Cortex of kidney (tissue), 1 donor: ENCODE measurements around the gene CHCHD6.
A peak's percentile ranks its signal among the peaks of the same experiment; 100 is the strongest.

ENCODE experiments used
- DNase-seq: peaks from one replicate; lab custom pipeline; 2025; lab: John Stamatoyannopoulos, UW

Gene CHCHD6

GRCh38 chr3:126703512-126704493 lies at the start of gene CHCHD6:
Gene CHCHD6, plus strand, starts transcription at chr3:126704240. Its CDS starts 73 bp downstream, at chr3:126704313.
- peak; percentile 29 for DNase-seq

GRCh38 chr3:126654571-126655383 lies 49.3 kb upstream of the CHCHD6 start, which contains the start of gene TXNRD3:
Gene TXNRD3, minus strand, starts transcription at chr3:126655124.
- no peak for DNase-seq

DNA sequence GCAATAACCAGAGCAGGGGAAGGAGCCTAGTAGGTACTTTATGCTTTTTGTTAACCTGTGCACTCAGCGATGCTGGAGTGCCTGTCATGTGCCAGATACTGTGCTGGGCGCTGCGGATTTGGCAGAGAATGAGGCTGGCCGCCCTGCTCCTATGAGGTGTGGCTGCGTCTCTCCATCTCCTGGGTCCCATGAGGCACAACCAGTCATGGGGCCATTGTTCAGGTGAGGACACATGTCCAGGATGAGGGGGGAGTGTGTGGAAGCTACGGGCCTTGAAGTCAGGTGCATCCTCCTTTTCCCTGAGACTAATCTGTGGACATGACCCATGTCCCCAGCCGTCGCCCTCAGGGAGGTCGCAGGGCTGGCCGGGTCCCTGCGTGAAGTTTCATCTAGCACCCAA lies 48.2 kb upstream of the CHCHD6 start:
- DNase-seq: no peak

GRCh38 chr3:126656371-126657134 lies 47.5 kb upstream of the CHCHD6 start:
- DNase-seq: no peak

DNA sequence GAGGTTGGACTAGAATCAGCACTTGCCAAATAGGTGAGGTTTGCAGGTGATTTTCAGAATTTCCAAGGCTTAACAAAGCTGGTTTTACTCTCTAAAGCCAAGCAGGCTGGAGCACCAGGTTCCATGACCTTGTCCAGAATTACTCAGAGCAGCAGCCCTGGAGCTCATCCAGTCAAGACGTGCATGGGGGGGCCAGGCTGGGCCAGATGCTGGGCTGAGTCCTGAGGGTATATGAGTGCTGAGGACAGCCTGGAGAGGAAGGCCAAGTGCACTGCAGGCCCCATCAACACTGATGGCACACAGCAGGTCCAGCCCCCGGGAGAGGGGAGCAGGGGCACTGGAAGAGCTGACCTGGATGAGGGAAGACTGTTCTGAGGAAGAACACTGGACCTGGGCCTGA lies 46.1 kb upstream of the CHCHD6 start:
- no peak for DNase-seq

DNA sequence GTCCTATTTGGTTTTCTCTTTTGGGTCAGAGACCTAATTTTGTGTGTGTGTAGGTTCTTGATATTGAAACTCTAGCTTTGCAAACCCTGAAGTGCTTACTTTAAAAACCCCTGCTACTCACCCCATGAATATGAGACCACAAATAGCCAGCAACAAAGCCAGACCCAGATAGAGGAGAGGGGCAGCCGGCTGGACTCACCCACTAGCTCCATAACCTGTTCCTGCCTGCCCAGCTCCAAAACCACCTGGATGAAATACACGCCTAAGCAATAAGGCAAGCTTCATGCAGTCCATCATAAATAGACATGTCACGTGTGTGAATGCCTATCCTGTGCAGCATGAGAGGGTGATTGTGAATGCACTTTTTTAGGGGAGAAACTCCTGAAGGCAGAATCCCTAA lies 45.5 kb upstream of the CHCHD6 start:
- no peak for DNase-seq

DNA sequence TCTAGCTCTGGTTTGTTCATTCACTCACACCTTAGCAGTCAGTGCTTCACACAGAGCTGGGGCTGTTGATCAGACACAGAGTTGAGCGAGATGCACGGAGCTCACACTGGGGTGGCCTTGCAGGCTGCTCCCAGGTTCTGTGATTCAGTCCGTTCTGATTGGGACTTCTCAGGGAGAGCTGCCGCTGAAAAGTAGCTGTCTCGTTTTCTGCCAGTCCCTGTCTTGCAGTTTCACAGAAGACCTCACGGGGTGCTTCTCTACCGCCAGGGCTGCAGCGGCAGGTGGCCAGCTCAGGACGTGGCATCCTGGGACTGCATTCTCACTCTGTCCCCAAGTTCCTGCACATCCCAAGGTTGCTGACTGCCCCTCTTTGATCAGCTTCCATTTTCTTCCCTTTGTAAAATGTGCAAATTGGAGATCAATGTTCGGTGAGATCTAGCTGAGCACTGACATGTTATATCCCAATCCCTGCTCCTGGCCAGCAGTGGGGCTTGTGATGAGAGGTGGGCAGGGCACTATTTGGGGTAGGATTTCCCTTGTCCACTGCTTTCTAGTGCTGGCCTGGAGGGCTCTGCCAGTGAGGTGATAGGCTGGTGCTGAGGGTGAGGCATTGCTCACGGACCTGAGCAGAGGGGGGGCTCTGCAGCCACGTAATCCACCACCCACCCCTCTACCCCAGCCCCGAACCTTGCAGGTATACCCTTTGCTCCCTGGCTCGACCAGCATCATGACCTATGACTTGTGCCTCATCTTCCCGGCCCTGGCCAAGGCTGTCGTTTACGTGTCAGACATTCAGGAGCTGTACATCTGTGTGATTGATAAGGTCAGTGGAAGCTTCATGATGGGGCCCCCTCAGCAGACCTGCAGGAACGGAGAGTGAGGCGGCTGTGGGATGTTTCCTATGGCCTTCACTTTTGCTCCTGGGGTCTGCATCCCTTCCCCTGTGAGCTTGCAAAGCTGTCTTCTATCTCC lies 43.8 kb upstream of the CHCHD6 start:
- DNase-seq: no peak

DNA sequence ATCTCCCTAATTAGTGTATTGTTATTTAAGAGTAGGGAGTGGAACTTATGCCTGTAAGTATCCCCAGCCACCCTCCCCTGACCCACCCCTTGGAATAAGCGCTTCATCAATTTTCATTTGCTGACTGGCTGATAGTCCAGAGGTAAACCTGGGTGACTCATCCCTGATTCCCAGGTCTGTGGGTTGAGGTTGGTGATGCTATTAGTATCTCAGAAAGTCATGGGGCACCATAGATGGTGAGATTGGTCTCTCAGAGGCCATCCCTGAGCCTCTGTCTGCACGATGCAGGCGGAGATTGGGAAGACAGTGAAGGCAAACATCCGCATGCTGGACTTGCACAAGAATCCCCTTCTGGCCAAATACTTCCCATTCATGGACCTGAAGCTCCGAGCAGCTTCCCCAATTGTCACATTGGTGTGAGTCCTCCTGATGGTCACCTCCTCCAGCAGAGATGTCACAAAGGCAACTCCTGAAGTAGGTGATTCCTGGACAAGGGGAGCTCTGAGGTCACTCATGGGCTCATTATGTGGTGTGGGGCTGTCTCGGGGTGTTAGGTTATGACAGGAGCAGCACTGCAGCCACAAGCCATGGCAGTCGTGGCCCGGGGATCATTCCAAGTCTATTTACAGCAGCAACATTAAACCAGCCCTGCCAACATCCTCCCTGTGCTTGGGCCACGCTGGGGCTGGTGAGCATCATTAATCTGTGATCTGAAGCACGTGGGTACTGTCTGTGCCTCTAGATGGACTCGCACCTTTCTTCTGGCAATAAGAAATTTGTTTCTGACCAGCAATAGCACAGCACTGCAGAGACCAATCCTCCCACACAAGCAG lies 42.3 kb upstream of the CHCHD6 start:
- no peak for DNase-seq

- no peak for DNase-seq
Measured at GRCh38 chr3:126663257-126663656, 40.8 kb upstream of the CHCHD6 start.

DNA sequence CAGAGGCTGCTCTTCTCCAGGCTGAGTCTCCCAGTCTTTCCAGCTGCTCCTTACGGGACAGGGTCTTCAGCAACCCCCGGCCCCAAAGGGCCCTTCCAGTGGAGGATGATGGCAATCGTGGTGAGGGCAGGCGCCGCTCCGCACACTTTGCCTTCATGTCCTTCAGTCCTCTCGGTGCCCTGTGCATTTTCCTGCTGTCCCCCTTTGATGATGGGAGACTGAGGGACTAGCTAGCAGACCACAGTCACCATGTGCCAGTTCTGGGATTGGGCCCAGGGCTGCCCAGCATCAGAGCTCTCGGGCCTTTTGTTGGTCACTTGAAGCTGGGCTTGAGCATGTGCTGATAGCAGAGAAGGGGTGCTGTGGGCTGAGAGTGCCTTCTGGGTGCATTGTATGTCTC lies 40.3 kb upstream of the CHCHD6 start:
- no peak for DNase-seq

DNA sequence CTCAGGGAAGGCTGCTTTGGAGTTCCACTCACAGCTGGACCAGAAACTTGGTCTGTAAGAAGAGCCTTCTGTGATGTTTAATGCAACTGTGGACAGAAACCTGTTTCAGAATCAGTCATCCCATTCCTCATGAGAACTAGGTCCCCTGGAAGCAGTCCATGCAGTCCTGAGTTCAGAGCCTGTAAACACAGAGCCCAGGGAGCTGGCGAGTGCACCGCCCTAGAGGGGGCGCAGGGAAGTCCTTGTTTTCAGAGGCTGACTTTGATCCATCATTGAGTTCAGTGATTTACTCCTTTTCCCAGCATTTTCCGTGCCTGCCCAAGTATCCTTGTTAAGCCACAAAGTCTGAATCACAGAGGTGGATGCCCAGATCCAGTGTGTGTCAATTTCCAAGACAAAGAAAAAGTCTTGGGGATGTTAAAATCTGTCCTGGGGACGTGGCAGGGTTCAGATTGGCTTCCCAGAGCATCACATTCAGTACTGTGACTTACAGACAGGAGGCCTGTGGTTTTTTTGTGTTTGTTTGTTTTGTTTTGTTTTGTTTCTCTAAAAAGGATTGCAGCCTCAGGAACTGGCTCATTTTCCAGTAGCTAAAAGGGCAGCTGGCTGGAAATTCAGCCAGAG lies 39.3 kb upstream of the CHCHD6 start:
- DNase-seq: no peak

GRCh38 chr3:126665221-126665936 lies 38.7 kb upstream of the CHCHD6 start:
- no peak for DNase-seq

DNA sequence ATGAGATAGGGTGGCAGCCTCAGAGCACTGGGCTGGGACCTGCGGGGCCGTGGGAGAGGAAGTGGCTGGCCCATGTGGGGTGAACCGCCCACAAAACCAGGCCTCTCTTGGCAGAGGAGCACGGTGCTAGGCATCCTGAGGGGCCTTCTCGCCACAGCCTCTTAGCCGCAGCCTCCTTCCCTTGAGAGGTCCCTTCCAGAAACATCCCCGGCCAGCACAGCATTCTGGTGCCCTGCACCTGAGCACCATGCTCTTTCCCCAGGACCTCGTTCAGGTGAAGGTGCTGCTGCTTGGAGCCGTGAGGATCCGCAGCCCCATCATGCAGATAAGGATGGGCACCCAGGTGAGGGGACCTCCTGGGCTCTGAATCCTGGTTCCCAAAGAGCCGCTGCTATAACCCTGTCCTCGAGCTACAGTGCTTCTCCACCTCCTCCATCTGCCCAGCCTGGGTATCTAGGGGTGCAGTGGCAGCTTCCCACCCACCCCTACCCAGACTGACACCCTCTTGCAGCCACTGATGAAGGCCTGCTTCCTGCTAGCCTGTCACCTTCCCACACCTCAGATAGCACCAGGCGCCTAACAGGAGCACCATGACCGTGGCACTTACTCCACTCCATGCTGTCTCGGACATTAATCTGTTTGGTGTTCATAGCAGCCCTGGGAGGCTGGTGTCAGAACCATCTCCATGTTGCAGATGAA lies 37.9 kb upstream of the CHCHD6 start:
- DNase-seq: no peak

DNA sequence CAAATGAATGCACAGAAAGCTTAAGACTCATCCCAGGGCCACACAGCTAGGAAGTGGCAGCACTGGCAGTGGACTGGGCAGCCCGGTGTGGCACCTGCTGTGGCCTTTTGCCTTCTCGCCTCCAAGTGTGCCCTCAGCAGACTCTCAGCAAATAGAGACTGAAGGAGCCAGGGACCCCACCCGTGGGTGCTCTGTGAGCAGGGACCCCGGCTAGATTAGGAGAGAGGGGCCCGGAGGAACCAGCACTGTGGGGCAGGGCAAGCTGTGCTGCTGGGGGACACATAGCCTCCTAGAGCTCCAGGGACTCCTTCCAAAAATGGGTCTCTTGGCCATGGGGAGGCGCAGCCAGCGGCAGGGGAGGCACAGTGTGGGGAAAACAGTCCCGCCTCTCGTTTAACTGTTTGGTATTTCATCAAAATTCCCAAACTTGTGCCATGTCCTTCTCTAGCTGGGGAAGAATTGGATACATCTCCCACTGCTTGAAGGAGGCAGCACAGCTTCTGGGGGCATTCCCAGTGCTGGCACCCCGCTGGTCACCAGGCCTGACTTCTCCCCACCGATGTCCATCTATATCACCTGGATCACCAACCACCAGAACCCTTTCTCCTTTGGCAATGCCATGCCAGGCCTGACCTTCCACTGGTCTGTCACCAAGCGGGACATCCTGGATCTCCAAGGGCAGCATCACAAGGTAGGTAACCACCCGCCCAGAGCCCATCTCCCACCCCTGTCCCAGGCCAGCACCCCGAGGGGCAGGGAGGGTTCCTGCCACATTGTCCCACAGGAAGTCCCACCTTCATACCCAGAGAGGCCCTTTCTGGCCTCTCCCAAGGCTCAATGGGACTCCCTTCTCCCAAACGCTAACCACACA lies 37.1 kb upstream of the CHCHD6 start:
- no peak for DNase-seq

- DNase-seq: no peak
Measured at GRCh38 chr3:126667631-126668449, 36.2 kb upstream of the CHCHD6 start.
